Mesenchymal stem cell (in vitro differentiated cells and primary cell): ENCODE data around the gene EID3.

ENCODE experiments used
- DNase-seq: peaks from one replicate; pipeline ENCODE4 v3.0.0-alpha.2; 2013
- H2AFZ ChIP-seq: one replicate; pipeline ENCODE4 v1.6.1; 2013; ENCODE audit warnings: low read depth, mild to moderate bottlenecking, control low read depth, inconsistent platforms, low read length, moderate library complexity
- H2AK5ac ChIP-seq: 2 replicates; pipeline ENCODE4 v1.6.1; 2013; ENCODE audit warnings: low read length, moderate library complexity, mild to moderate bottlenecking, inconsistent platforms; ENCODE audit not compliant: severe bottlenecking
- H2BK120ac ChIP-seq: one replicate; pipeline ENCODE4 v1.6.1; 2013; ENCODE audit warnings: low read depth, mild to moderate bottlenecking, inconsistent platforms, low read length, moderate library complexity
- H2BK12ac ChIP-seq, 2 experiments: one replicate each; pipeline ENCODE4 v1.6.1; 2013; ENCODE audit warnings: inconsistent platforms in 2 of 2, low read length in 2 of 2, mild to moderate bottlenecking in 2 of 2, moderate library complexity in 2 of 2, control low read depth in 1 of 2
- H2BK15ac ChIP-seq: one replicate; pipeline ENCODE4 v1.6.1; 2013; ENCODE audit warnings: mild to moderate bottlenecking, low read depth, inconsistent platforms; ENCODE audit not compliant: poor library complexity, severe bottlenecking
- H2BK5ac ChIP-seq: 2 replicates; pipeline ENCODE4 v1.6.1; 2013; ENCODE audit warnings: low read depth, mild to moderate bottlenecking, low read length, control low read depth, inconsistent platforms; ENCODE audit not compliant: poor library complexity, severe bottlenecking
- H3K14ac ChIP-seq, 2 experiments: one replicate each; pipeline ENCODE4 v1.6.1; 2013; ENCODE audit warnings: inconsistent platforms in 2 of 2, low read length in 2 of 2, control low read depth in 1 of 2, mild to moderate bottlenecking in 1 of 2, moderate library complexity in 1 of 2
- H3K18ac ChIP-seq, 2 experiments: one replicate each; pipeline ENCODE4 v1.6.1; 2013; ENCODE audit warnings: inconsistent platforms in 2 of 2, low read length in 2 of 2, control low read depth in 1 of 2, low read depth in 1 of 2, mild to moderate bottlenecking in 1 of 2
- H3K23ac ChIP-seq, 2 experiments: one replicate each; pipeline ENCODE4 v1.6.1; 2013; ENCODE audit warnings: inconsistent platforms in 2 of 2, low read length in 2 of 2, mild to moderate bottlenecking in 2 of 2, moderate library complexity in 2 of 2, control low read depth in 1 of 2
- H3K27ac ChIP-seq: 2 replicates; pipeline ENCODE4 v1.5.1; 2013; ENCODE audit warnings: mild to moderate bottlenecking, moderate library complexity, low read length, control low read depth, inconsistent platforms; ENCODE audit not compliant: poor library complexity, severe bottlenecking
- H3K27me3 ChIP-seq, 2 experiments: 2 replicates each; pipeline versions ENCODE4 v1.6.1 to v1.7.0; 2013; ENCODE audit warnings: low read length in 2 of 2, mild to moderate bottlenecking in 2 of 2, moderate library complexity in 2 of 2, control low read depth in 1 of 2, inconsistent platforms in 1 of 2; ENCODE audit not compliant: control insufficient read depth in 1 of 2, insufficient read depth in 1 of 2
- H3K36me3 ChIP-seq, 2 experiments: 2 replicates each; pipeline versions ENCODE4 v1.6.1 to v1.7.0; 2013; ENCODE audit warnings: low read length in 2 of 2, control low read depth in 1 of 2, inconsistent platforms in 1 of 2, low read depth in 1 of 2, mild to moderate bottlenecking in 1 of 2; ENCODE audit not compliant: insufficient read depth in 2 of 2, control insufficient read depth in 1 of 2
- H3K4ac ChIP-seq, 2 experiments: one replicate each; pipeline ENCODE4 v1.6.1; 2013; ENCODE audit warnings: inconsistent platforms in 2 of 2, low read length in 2 of 2, mild to moderate bottlenecking in 2 of 2, moderate library complexity in 2 of 2, control low read depth in 1 of 2, low read depth in 1 of 2
- H3K4me1 ChIP-seq: 2 replicates; pipeline ENCODE4 v1.6.1; 2013; ENCODE audit warnings: low read depth, low read length, control low read depth; ENCODE audit not compliant: control insufficient read depth, insufficient read depth
- H3K4me2 ChIP-seq: 2 replicates; pipeline ENCODE4 v1.6.1; 2013; ENCODE audit warnings: low read length, mild to moderate bottlenecking, inconsistent platforms; ENCODE audit not compliant: poor library complexity, severe bottlenecking
- H3K4me3 ChIP-seq, 2 experiments: 2 replicates each; pipeline versions ENCODE4 v1.5.1 to v1.7.0; 2013; ENCODE audit warnings: low read length in 2 of 2, mild to moderate bottlenecking in 2 of 2, control low read depth in 1 of 2, low read depth in 1 of 2; ENCODE audit not compliant: insufficient read depth in 1 of 2
- H3K79me1 ChIP-seq: replicated peaks from 2 replicates; pipeline ENCODE4 v1.6.1; 2013; ENCODE audit warnings: mild to moderate bottlenecking, control low read depth, low read length, inconsistent platforms; ENCODE audit not compliant: poor library complexity, severe bottlenecking
- H3K9ac ChIP-seq: 2 replicates; pipeline ENCODE4 v1.7.0; 2013; ENCODE audit warnings: mild to moderate bottlenecking, low read length, moderate library complexity
- H3K9me3 ChIP-seq: 2 replicates; pipeline ENCODE4 v1.7.0; 2013; ENCODE audit warnings: mild to moderate bottlenecking, low read length; ENCODE audit not compliant: control insufficient read depth
- H4K8ac ChIP-seq: one replicate; pipeline ENCODE4 v1.6.1; 2013; ENCODE audit warnings: inconsistent platforms, mild to moderate bottlenecking, low read length, moderate library complexity
- H4K91ac ChIP-seq: one replicate; pipeline ENCODE4 v1.6.1; 2013; ENCODE audit warnings: mild to moderate bottlenecking, low read length, inconsistent platforms
- WGBS: methylation state at CpG from one replicate; pipeline ENCODE4 v1.1.7; 2013; ENCODE audit warnings: mixed read lengths; 5-methylcytosine and 5-hydroxymethylcytosine counted together

The EID3 gene

GRCh38 chr12:104348994-104349494, 45.5 kb downstream of the EID3 start:
- Histone ChIP-seq H2BK12ac (no peak overlapping the region), H3K27ac (no peak overlapping the region), H2AFZ (no peak overlapping the region), H3K4me3 (no peak overlapping the region), H3K4me2 (no peak overlapping the region), H2AK5ac (no peak overlapping the region), H4K8ac (no peak overlapping the region), H3K18ac (no peak overlapping the region), H4K91ac (no peak overlapping the region), H3K23ac (no peak overlapping the region), H3K9me3 (no peaks in the 10 kb centered on the region), H3K9ac (no peak overlapping the region), H3K27me3 (no peaks in the 10 kb centered on the region), H3K4ac (no peak overlapping the region), H2BK5ac (no peak overlapping the region), H3K4me1 (no peaks in the 10 kb centered on the region), H3K36me3 (peaks cover 21 to 97% of the 10 kb centered on the region in 2 experiments), H3K14ac (no peak overlapping the region), H2BK15ac (no peak overlapping the region), H2BK120ac (no peak overlapping the region), H3K79me1 (peaks cover 19% of the 10 kb centered on the region)
- no peak for DNase-seq
- 100% methylated on average over 1 of the region's 2 CpGs for WGBS

DNA sequence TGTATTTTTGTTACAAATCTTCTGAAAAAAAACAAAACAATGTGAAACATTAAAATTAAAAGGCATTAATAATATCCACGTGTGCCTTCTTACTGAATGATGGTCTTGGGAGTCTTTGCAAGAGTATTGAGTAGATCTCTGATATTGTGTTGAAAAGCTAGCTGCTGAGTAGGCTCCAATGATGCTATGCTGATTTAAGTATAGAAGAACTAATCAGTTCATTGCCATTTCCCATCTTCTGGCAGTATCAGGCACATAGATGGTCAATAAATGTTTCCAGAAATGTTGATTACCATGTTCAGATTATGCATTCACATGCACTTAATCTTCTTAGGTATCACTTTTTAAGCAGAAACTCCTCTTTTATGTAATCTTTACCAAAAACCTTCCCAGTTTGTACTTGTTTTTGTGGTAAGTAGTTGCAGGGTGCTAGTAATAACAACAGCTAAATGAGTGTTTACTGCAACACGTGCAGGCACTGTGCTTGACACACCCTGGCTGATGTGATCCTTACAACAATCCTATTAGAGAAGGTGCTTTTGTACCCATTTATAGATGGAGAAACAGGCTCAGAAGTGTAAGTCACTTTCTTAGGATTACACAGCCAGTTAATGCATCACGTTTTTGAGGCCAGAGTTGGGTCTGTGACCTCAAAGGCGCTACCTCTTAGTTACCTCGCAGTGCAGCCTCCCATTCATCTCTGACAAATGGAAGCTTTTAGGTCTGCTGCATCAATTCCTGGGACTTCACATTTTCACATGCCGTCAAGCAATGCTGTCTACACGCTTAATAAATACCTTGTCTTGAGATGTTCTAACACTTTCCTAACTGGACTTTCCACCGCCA, 46.9 kb downstream of the EID3 start:
- Histone ChIP-seq H2BK15ac (no peak overlapping the region), H3K36me3 (peaks cover 24 to 97% of the 10 kb centered on the region in 2 experiments), H3K4me2 (no peak overlapping the region), H3K18ac (no peak overlapping the region), H2BK12ac (no peak overlapping the region), H3K4ac (no peak overlapping the region), H3K9me3 (no peaks in the 10 kb centered on the region), H2BK5ac (no peak overlapping the region), H3K27ac (no peak overlapping the region), H4K8ac (no peak overlapping the region), H2BK120ac (no peak overlapping the region), H3K14ac (no peak overlapping the region), H3K4me3 (no peak overlapping the region), H3K27me3 (no peaks in the 10 kb centered on the region), H2AK5ac (no peak overlapping the region), H3K79me1 (peaks cover 18% of the 10 kb centered on the region), H3K9ac (no peak overlapping the region), H3K23ac (no peak overlapping the region), H3K4me1 (no peaks in the 10 kb centered on the region), H4K91ac (no peak overlapping the region), H2AFZ (no peak overlapping the region)
- DNase-seq, result no peak
- WGBS, result 94% methylated on average over 8 of the region's 8 CpGs

GRCh38 chr12:104351057-104351983, 47.8 kb downstream of the EID3 start:
- no peaks in the 10 kb centered on the region for H3K27me3 ChIP-seq
- no peak overlapping the region for H3K14ac ChIP-seq
- WGBS, result 100% methylated on average over 4 of the region's 4 CpGs
- H3K4ac ChIP-seq, result no peak overlapping the region
- no peak overlapping the region for H3K18ac ChIP-seq
- no peak overlapping the region for H4K91ac ChIP-seq
- H3K9ac ChIP-seq, result no peak overlapping the region
- DNase-seq, result no peak
- H3K9me3 ChIP-seq, result no peaks in the 10 kb centered on the region
- H2BK15ac ChIP-seq, result no peak overlapping the region
- peaks cover 27 to 90% of the 10 kb centered on the region in 2 experiments for H3K36me3 ChIP-seq
- H3K27ac ChIP-seq, result no peak overlapping the region
- no peak overlapping the region for H2AK5ac ChIP-seq
- H3K4me3 ChIP-seq, result no peak overlapping the region
- no peaks in the 10 kb centered on the region for H3K4me1 ChIP-seq
- H4K8ac ChIP-seq, result no peak overlapping the region
- H2AFZ ChIP-seq, result no peak overlapping the region
- peaks cover 18% of the 10 kb centered on the region for H3K79me1 ChIP-seq
- no peak overlapping the region for H3K23ac ChIP-seq
- no peak overlapping the region for H2BK120ac ChIP-seq
- H3K4me2 ChIP-seq, result no peak overlapping the region
- H2BK5ac ChIP-seq, result no peak overlapping the region
- H2BK12ac ChIP-seq, result no peak overlapping the region
